GM12872 (cell line): Measurements from ENCODE around the gene RAMP1.

Experiments
- CTCF ChIP-seq: IDR thresholded peaks from 3 replicates; pipeline ENCODE4 v1.5.1; 2011; ENCODE audit warnings: low read depth, mild to moderate bottlenecking, low read length, moderate library complexity; ENCODE audit not compliant: insufficient read depth

Gene RAMP1

GRCh38 chr2:237874585-237875161 lies 15.2 kb downstream of the RAMP1 start:
- TF ChIP-seq CTCF, result no peak

GRCh38 chr2:237875256-237876060 lies 16.0 kb downstream of the RAMP1 start:
- TF ChIP-seq CTCF, result no peak

- no peak for TF ChIP-seq CTCF
Measured at GRCh38 chr2:237876061-237876526, 16.7 kb downstream of the RAMP1 start.

GRCh38 chr2:237876532-237876931 lies 17.1 kb downstream of the RAMP1 start:
- no peak for TF ChIP-seq CTCF

- no peak for TF ChIP-seq CTCF
Measured at GRCh38 chr2:237876951-237877491, 17.6 kb downstream of the RAMP1 start.

- no peak for TF ChIP-seq CTCF
Measured at GRCh38 chr2:237877576-237878307, 18.3 kb downstream of the RAMP1 start.
